Measurements from ENCODE around the gene PCSK1N. TPM values are rescaled to one million over a fixed set of nuclear protein-coding genes. Genes with fewer than 3 reads are reported as not detected.
A peak's percentile ranks its signal among the peaks of the same experiment; 100 is the strongest.

The PCSK1N gene
- total RNA-seq, 4 donors from 2014 or later, result 0.44 to 2.3 (median 1.3) TPM; not detected in 1

GRCh38 chrX:48800574-48801279 lies 34.7 kb downstream of the PCSK1N start:
- no peak for DNase-seq
- TF ChIP-seq, protein P1, sequence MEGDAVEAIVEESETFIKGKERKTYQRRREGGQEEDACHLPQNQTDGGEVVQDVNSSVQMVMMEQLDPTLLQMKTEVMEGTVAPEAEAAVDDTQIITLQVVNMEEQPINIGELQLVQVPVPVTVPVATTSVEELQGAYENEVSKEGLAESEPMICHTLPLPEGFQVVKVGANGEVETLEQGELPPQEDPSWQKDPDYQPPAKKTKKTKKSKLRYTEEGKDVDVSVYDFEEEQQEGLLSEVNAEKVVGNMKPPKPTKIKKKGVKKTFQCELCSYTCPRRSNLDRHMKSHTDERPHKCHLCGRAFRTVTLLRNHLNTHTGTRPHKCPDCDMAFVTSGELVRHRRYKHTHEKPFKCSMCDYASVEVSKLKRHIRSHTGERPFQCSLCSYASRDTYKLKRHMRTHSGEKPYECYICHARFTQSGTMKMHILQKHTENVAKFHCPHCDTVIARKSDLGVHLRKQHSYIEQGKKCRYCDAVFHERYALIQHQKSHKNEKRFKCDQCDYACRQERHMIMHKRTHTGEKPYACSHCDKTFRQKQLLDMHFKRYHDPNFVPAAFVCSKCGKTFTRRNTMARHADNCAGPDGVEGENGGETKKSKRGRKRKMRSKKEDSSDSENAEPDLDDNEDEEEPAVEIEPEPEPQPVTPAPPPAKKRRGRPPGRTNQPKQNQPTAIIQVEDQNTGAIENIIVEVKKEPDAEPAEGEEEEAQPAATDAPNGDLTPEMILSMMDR (IDR thresholded peaks at IDR 0.05), result no peak
- no peak for TF ChIP-seq POLR2A (IDR thresholded peaks at IDR 0.05)

GRCh38 chrX:48798318-48798717 lies 37.1 kb downstream of the PCSK1N start:
- no peak for DNase-seq
- no peaks in the 10 kb centered on the region for H3K36me3 ChIP-seq
- H3K4me1 ChIP-seq, result peaks cover 0 to 13% (median 4%) of the 10 kb centered on the region in 3 donors
- TF ChIP-seq, protein P1 (IDR thresholded peaks at IDR 0.05), result no peak
- TF ChIP-seq POLR2A (IDR thresholded peaks at IDR 0.05), result no peak
- no peak overlapping the region for H3K4me3 ChIP-seq
- 72 to 94% methylated on average over 2 of the region's 2 CpGs for WGBS, 2 donors
- no peak overlapping the region for H3K27ac ChIP-seq
- no peaks in the 10 kb centered on the region for H3K27me3 ChIP-seq
- intact Hi-C loops (cut with DNase I), result no loop called here
- no peaks in the 10 kb centered on the region for H3K9me3 ChIP-seq

More at GRCh38 chrX:48800574-48801279, 34.7 kb downstream of the PCSK1N start:
- 19 to 58% methylated on average over 12 to 17 of the region's 17 CpGs for WGBS, 2 donors
- Histone ChIP-seq H3K4me3 (peak overlapping the region; percentile 55 to 79 (median 64)), H3K36me3 (peaks cover 0 to 17% (median 0%) of the 10 kb centered on the region in 3 donors), H3K9me3 (no peaks in the 10 kb centered on the region), H3K27ac (peak overlapping the region; percentile 85 to 95 (median 93)), H3K4me1 (peaks cover 0 to 13% (median 4%) of the 10 kb centered on the region in 3 donors), H3K27me3 (no peaks in the 10 kb centered on the region)
- intact Hi-C loops (cut with DNase I), result no loop called here

GRCh38 chrX:48794911-48795515 lies 40.4 kb downstream of the PCSK1N start:
- Histone ChIP-seq H3K4me1 (no peaks in the 10 kb centered on the region), H3K9me3 (no peaks in the 10 kb centered on the region), H3K27me3 (no peaks in the 10 kb centered on the region), H3K36me3 (no peaks in the 10 kb centered on the region), H3K27ac (no peak overlapping the region), H3K4me3 (no peak overlapping the region)
- intact Hi-C loops (cut with DNase I), result no loop called here
- 44 to 51% methylated on average over 4 to 6 of the region's 8 CpGs for WGBS, 2 donors
- no peak for DNase-seq
- no peak for TF ChIP-seq POLR2A (IDR thresholded peaks at IDR 0.05)
- TF ChIP-seq, protein P1 (IDR thresholded peaks at IDR 0.05), result no peak

DNA sequence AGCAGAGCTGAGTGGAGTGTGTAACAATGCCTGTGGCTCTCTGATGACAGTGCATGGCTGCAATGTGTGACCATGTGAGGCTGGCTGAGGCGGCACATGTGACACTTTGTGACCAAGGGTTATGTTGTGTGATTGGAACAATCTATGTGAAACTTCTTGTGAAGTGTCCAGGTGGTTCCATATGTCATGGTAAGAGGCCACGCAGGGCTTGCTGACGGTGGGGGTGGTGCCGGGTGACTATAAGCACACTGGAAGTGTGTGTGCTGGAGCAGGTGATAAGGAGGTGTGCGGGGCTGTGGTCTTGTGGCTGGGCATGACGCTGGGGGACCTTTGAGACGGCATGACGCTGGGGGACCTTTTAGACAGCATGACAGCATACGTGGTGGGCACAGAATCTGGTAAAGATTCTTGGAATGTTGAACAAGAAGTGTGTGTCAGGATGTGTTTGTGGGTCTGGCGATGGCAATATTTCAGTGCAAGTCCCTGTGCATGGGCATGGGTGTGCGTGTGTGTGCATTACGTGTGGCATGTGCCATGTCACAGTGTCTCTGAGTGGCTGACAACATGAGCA lies 41.0 kb downstream of the PCSK1N start:
- no peak for DNase-seq
- TF ChIP-seq POLR2A (IDR thresholded peaks at IDR 0.05), result no peak
- TF ChIP-seq, protein P1 (IDR thresholded peaks at IDR 0.05), result no peak
- WGBS, 2 donors, result 83 to 87% methylated on average over 9 to 11 of the region's 12 CpGs
- Histone ChIP-seq H3K9me3 (no peaks in the 10 kb centered on the region), H3K36me3 (no peaks in the 10 kb centered on the region), H3K27ac (no peak overlapping the region), H3K4me1 (no peaks in the 10 kb centered on the region), H3K4me3 (no peak overlapping the region), H3K27me3 (no peaks in the 10 kb centered on the region)
- intact Hi-C loops (cut with DNase I), result no loop called here

DNA sequence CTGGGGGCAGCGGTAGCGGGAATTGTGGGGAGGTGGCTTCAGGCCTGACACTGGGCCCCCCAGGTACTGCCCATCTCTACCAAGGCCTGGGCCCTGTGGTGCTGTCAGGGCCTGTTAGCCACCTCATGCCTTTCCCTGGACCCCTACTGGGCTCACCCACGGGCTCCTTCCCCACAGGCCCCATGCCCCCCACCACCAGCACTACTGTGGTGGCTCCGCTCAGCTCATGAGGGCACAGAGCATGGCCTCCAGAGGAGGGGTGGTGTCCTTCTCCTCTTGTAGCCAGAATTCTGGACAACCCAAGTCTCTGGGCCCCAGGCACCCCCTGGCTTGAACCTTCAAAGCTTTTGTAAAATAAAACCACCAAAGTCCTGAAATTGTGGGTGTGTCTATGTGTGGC lies 41.5 kb downstream of the PCSK1N start:
- DNase-seq, result no peak
- WGBS, 2 donors, result 81% methylated on average over 2 of the region's 4 CpGs; no CpG with 5 or more reads in 1 of the 2 donors

More for the DNA sequence above, 41.5 kb downstream of the PCSK1N start:
- Histone ChIP-seq H3K4me3 (no peak overlapping the region), H3K9me3 (no peaks in the 10 kb centered on the region), H3K4me1 (no peaks in the 10 kb centered on the region), H3K36me3 (no peaks in the 10 kb centered on the region), H3K27ac (no peak overlapping the region), H3K27me3 (no peaks in the 10 kb centered on the region)
- no peak for TF ChIP-seq POLR2A (IDR thresholded peaks at IDR 0.05)
- TF ChIP-seq, protein P1 (IDR thresholded peaks at IDR 0.05), result no peak
- intact Hi-C loops (cut with DNase I), result no loop called here

Measured in esophagus squamous epithelium (tissue), 5 donors.